ENCODE data around the gene APLN. TPM values are rescaled to one million over a fixed set of nuclear protein-coding genes. Genes with fewer than 3 reads are reported as not detected.

The APLN gene
- total RNA-seq, 1 donor = under 0.01 TPM

- peak; percentile 65 for DNase-seq (ENCODE audit: low read depth)
- no peak overlapping the region for H3K4me3 ChIP-seq (ENCODE audit: low read depth, low read length)
- TF ChIP-seq CTCF (IDR thresholded peaks at IDR 0.05; ENCODE audit: insufficient read depth, low read depth, low read length) = peak; percentile 84
Measured at GRCh38 chrX:129637217-129638109, 17.3 kb downstream of the APLN start.

- DNase-seq (ENCODE audit: low read depth) = no peak
- no peak overlapping the region for H3K4me3 ChIP-seq (ENCODE audit: low read depth, low read length)
- TF ChIP-seq CTCF (IDR thresholded peaks at IDR 0.05; ENCODE audit: insufficient read depth, low read depth, low read length) = no peak
Measured at GRCh38 chrX:129636175-129636681, 18.5 kb downstream of the APLN start.

- no peak for DNase-seq (ENCODE audit: low read depth)
- H3K4me3 ChIP-seq (ENCODE audit: low read depth, low read length) = no peak overlapping the region
- no peak for TF ChIP-seq CTCF (IDR thresholded peaks at IDR 0.05; ENCODE audit: insufficient read depth, low read depth, low read length)
Measured at GRCh38 chrX:129634541-129634940, 20.2 kb downstream of the APLN start.

- no peak overlapping the region for H3K4me3 ChIP-seq (ENCODE audit: low read depth, low read length)
- TF ChIP-seq CTCF (IDR thresholded peaks at IDR 0.05; ENCODE audit: insufficient read depth, low read depth, low read length) = no peak
- peak; percentile 15 for DNase-seq (ENCODE audit: low read depth)
Measured at GRCh38 chrX:129632443-129632842, 22.3 kb downstream of the APLN start.

- DNase-seq (ENCODE audit: low read depth) = no peak
- TF ChIP-seq CTCF (IDR thresholded peaks at IDR 0.05; ENCODE audit: insufficient read depth, low read depth, low read length) = no peak
Measured at GRCh38 chrX:129631849-129632248, 22.9 kb downstream of the APLN start.

GRCh38 chrX:129629837-129630236, 24.9 kb downstream of the APLN start:
- TF ChIP-seq CTCF (IDR thresholded peaks at IDR 0.05; ENCODE audit: insufficient read depth, low read depth, low read length) = no peak
- no peak for DNase-seq (ENCODE audit: low read depth)

More at GRCh38 chrX:129631849-129632248, 22.9 kb downstream of the APLN start:
- no peak overlapping the region for H3K4me3 ChIP-seq (ENCODE audit: low read depth, low read length)

More at GRCh38 chrX:129629837-129630236, 24.9 kb downstream of the APLN start:
- H3K4me3 ChIP-seq (ENCODE audit: low read depth, low read length) = no peak overlapping the region
